SU-DHL-6 (cell line): ENCODE data around the gene CWC25.

Experiments used
- H2AFZ ChIP-seq: fragments of 200-600 bp; sonication (generic); 2 replicates; pipeline ENCODE4 v1.6.1; 2014; ENCODE audit warnings: low read depth, mild to moderate bottlenecking, moderate library complexity, mixed read lengths, antibody characterized with exemption, low read length; ENCODE audit not compliant: severe bottlenecking
- H3F3A ChIP-seq: fragments of 200-600 bp; shearing (Covaris generic); 2 replicates; pipeline ENCODE4 v1.6.0; 2016; ENCODE audit warnings: antibody characterized with exemption, mild to moderate bottlenecking; ENCODE audit not compliant: insufficient read depth
- H3K27ac ChIP-seq: fragments of 200-600 bp; sonication (generic); 2 replicates; pipeline ENCODE4 v1.5.1; 2016; ENCODE audit warnings: low read depth, mild to moderate bottlenecking, low read length, moderate library complexity, mixed read lengths
- H3K27me3 ChIP-seq: fragments of 200-600 bp; sonication (generic), shearing (Covaris generic); 2 replicates; pipeline ENCODE4 v1.6.0; 2014; ENCODE audit warnings: mild to moderate bottlenecking, low read length
- H3K36me3 ChIP-seq: fragments of 200-600 bp; sonication (generic); 2 replicates; pipeline ENCODE4 v1.6.1; 2014; ENCODE audit warnings: mild to moderate bottlenecking, low read length, mixed read lengths
- H3K4me2 ChIP-seq: fragments of 300-600, 200-600 bp; shearing (Covaris generic), sonication (generic); 2 replicates; pipeline ENCODE4 v1.6.0; 2014; ENCODE audit warnings: low read length, low read depth, mild to moderate bottlenecking; ENCODE audit not compliant: poor library complexity, severe bottlenecking
- H3K4me3 ChIP-seq: fragments of 200-600 bp; sonication (generic); 2 replicates; pipeline ENCODE4 v1.5.1; 2014; ENCODE audit warnings: antibody characterized with exemption, low read length, mild to moderate bottlenecking, mixed read lengths; ENCODE audit not compliant: insufficient read depth, poor library complexity, severe bottlenecking
- H3K79me2 ChIP-seq: fragments of 200-600 bp; sonication (generic); 2 replicates; pipeline ENCODE4 v1.6.1; 2014; ENCODE audit warnings: mild to moderate bottlenecking, low read length, moderate library complexity; ENCODE audit not compliant: insufficient read depth
- H3K9ac ChIP-seq: fragments of 200-600 bp; sonication (generic); 2 replicates; pipeline ENCODE4 v1.7.0; 2014; ENCODE audit warnings: mild to moderate bottlenecking, low read length
- H3K9me2 ChIP-seq: fragments of 200-600 bp; sonication (generic); replicated peaks from 2 replicates; pipeline ENCODE4 v1.6.1; 2014; ENCODE audit warnings: low read length; ENCODE audit not compliant: insufficient read depth
- H3K9me3 ChIP-seq: fragments of 200-600 bp; sonication (generic); 2 replicates; pipeline ENCODE4 v1.6.1; 2014; ENCODE audit warnings: low read length, mixed read lengths; ENCODE audit not compliant: insufficient read depth
- H4K20me1 ChIP-seq: fragments of 200-600 bp; sonication (generic); 2 replicates; pipeline ENCODE4 v1.6.1; 2014; ENCODE audit warnings: low read depth, mild to moderate bottlenecking, antibody characterized with exemption, low read length, moderate library complexity, mixed read lengths
- CTCF ChIP-seq: fragments of 200-600 bp; sonication (generic); IDR thresholded peaks from one replicate; pipeline ENCODE4 v1.5.1; 2017; ENCODE audit warnings: antibody characterized with exemption, mild to moderate bottlenecking, low read length, moderate library complexity; ENCODE audit not compliant: insufficient read depth, poor library complexity, severe bottlenecking
- EZH2phosphoT487 ChIP-seq: fragments of 200-600 bp; sonication (generic), shearing (Covaris generic); conservative IDR thresholded peaks from 2 replicates; pipeline ENCODE4 v1.6.1; 2018; ENCODE audit warnings: mild to moderate bottlenecking, antibody characterized with exemption, low read length, moderate library complexity, mixed read lengths

The CWC25 gene

GRCh38 chr17:38797158-38797490 is 28.0 kb downstream of the CWC25 start:
- H3K9me2 ChIP-seq: no peaks in the 10 kb centered on the region
- H3F3A ChIP-seq: peaks cover 18% of the 10 kb centered on the region
- no peak overlapping the region for H3K4me3 ChIP-seq
- H3K36me3 ChIP-seq: peaks cover 8% of the 10 kb centered on the region; the same call in 1 of the 2 replicates
- no peak overlapping the region for H3K27ac ChIP-seq
- H3K9ac ChIP-seq: no peak overlapping the region
- TF ChIP-seq CTCF: no peak
- no peaks in the 10 kb centered on the region for H3K9me3 ChIP-seq
- H3K27me3 ChIP-seq: no peaks in the 10 kb centered on the region
- H3K4me2 ChIP-seq: no peak overlapping the region
- peaks cover 48% of the 10 kb centered on the region for H3K79me2 ChIP-seq
- no peak overlapping the region for H2AFZ ChIP-seq
- H4K20me1 ChIP-seq: no peaks in the 10 kb centered on the region

GRCh38 chr17:38796451-38797157 is 28.5 kb downstream of the CWC25 start:
- H3K4me2 ChIP-seq: no peak overlapping the region
- peaks cover 6% of the 10 kb centered on the region; the same call in 1 of the 2 replicates for H3K36me3 ChIP-seq
- H3K79me2 ChIP-seq: peaks cover 48% of the 10 kb centered on the region

GRCh38 chr17:38794221-38794620 is 30.9 kb downstream of the CWC25 start:
- H3K36me3 ChIP-seq: no peaks in the 10 kb centered on the region
- H3K9ac ChIP-seq: no peak overlapping the region
- H3K27me3 ChIP-seq: no peaks in the 10 kb centered on the region
- H2AFZ ChIP-seq: no peak overlapping the region
- peaks cover 5% of the 10 kb centered on the region for H3F3A ChIP-seq
- H3K4me2 ChIP-seq: no peak overlapping the region
- H3K4me3 ChIP-seq: no peak overlapping the region
- TF ChIP-seq CTCF (no peak), EZH2phosphoT487 (no peak)
- no peaks in the 10 kb centered on the region for H3K9me3 ChIP-seq
- no peaks in the 10 kb centered on the region for H4K20me1 ChIP-seq
- no peaks in the 10 kb centered on the region for H3K9me2 ChIP-seq
- H3K27ac ChIP-seq: no peak overlapping the region
- H3K79me2 ChIP-seq: peaks cover 48% of the 10 kb centered on the region

More at GRCh38 chr17:38796451-38797157, 28.5 kb downstream of the CWC25 start:
- Histone ChIP-seq H3K27ac (no peak overlapping the region), H4K20me1 (no peaks in the 10 kb centered on the region), H3F3A (peaks cover 17% of the 10 kb centered on the region), H3K9ac (no peak overlapping the region), H3K4me3 (no peak overlapping the region), H3K9me2 (no peaks in the 10 kb centered on the region), H3K9me3 (no peaks in the 10 kb centered on the region), H2AFZ (no peak overlapping the region), H3K27me3 (no peaks in the 10 kb centered on the region)
- no peak for TF ChIP-seq CTCF
- no peak for TF ChIP-seq EZH2phosphoT487
